HS-27A (cell line): ENCODE results near the gene IMPDH1.

Source experiments
- DNase-seq: peaks from one replicate; pipeline ENCODE4 v3.0.0-alpha.2; 2012; ENCODE audit warnings: low read depth, missing footprints

Gene IMPDH1

DNA sequence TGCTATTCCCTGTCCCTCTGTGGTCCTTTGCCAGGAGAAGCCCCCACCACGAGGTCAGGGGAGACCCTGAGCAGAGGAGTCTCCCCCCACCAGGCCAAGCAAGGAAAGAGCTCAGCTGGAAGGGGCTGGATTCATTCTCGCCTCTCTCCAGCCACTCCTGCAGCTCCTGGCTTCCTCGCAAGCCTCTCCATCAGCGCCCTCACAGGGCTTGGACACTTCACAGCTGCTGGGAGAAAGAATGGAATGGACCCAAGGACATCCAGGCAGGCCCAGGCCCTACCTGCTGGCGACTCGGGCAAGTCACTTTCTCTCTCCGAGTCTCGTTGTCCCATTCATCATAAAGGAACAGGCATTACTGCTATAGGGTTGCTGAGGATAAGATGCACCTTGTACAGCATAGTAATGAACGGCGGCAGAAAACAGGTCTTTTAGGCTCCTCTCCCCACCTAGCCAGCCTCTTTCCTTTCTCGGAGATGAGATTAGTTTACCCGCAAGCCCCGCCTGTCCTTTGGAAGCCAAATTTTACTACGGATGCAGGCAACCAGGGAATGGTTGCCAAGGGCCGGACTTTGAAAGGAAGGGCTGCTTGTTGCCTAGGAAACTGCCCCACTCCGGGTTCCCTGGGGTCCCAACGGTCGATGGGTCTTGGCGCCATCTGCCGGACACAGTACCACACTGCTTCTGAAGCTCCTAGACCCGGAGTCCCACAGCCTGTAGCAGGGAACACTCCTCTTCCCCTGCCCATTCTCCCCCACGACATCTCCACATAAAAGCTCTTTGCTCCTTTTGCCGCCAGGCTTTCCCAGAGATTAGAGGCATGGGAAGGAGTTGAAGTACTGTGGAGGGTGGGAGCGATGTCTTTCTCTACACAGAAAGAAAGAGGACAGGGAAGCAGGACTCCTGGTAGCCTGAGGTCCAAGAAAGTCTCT is 22.3 kb downstream of the IMPDH1 start:
- DNase-seq, result no peak

- DNase-seq, result no peak
Observed at GRCh38 chr7:128385988-128386925, 23.5 kb downstream of the IMPDH1 start.

GRCh38 chr7:128384726-128385125 is 25.1 kb downstream of the IMPDH1 start:
- DNase-seq, result no peak

DNA sequence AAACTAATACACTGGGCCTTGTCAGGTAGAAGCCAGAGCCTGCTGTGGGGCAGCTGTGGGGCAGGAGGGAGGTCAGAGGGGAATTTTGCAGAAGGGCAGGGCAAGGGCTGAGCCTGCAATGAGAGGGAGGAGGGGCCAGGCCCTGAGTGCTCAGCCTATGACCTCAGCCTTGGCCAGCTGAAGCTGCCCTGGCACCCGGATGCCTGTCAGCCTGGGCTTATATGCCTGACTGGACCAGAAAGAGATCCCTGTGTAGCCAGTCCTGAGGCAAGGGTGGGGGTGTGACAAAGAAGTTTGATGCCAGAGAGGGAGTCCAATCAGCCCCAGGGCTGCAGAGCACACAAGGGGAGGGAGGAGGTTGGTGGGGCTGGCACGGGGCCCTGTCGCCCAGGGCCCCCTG is 26.0 kb downstream of the IMPDH1 start:
- no peak for DNase-seq

- DNase-seq, result no peak
Observed at GRCh38 chr7:128381161-128381821, 28.5 kb downstream of the IMPDH1 start.

- no peak for DNase-seq
Observed at GRCh38 chr7:128380483-128381106, 29.2 kb downstream of the IMPDH1 start.

- no peak for DNase-seq
Observed at GRCh38 chr7:128379900-128380479, 29.8 kb downstream of the IMPDH1 start.

GRCh38 chr7:128378637-128379036 is 31.1 kb downstream of the IMPDH1 start:
- no peak for DNase-seq

DNA sequence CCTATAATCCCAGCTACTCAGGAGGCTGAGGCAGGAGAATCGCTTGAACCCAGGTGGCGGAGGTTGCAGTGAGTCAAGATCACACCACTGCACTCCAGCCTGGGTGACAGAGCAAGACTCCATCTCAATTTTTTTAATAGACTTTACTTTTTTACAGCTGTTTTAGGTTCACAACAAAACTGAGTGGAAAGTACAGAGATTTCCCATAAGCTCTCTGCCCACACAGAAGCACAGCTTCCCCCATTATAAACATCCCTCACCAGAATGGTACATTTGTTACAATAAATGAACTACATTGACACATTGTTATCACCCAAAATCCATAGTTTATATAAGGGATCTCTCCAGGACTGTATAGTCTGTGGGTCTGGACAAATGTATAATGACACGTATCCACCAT is 33.7 kb downstream of the IMPDH1 start:
- no peak for DNase-seq

GRCh38 chr7:128374041-128374440 is 35.7 kb downstream of the IMPDH1 start:
- no peak for DNase-seq

DNA sequence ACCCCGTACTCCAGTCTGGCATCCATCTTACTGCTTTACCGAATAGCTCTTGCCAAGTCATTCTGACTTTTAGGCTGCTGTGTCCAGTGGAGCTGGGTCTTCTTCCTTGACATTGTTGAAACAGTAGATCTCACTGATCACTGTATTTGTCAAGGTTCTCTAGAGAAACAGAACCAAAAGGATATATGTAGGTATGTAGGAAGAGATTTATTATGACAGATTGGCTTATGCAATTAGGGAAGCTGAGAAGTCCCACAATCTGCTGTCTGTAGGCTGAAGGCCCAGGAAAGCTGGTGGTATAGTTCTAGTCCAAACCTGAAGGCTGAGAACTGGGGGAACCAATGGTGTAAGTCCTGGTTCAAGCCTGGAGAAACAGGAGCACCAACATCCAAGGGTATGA is 36.2 kb downstream of the IMPDH1 start:
- DNase-seq, result no peak

DNA sequence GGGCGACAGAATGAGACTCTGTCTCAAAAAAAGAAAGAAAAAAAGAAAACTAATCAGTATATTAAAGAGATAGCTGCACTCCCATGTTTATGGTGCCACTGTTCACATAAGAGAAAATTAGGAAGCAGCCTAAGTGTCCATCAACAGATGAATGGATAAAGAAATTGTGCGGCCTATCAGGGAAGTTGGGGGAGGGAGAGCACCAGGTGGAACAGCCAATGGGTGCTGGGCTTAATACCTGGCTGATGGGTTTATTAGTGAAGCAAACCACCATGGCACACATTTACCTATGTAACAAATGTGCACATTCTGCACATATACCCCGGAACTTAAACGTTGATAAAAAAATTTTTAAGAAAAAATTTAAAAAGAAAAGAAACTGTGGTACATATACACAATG is 39.3 kb downstream of the IMPDH1 start:
- no peak for DNase-seq

- DNase-seq, result no peak
Observed at GRCh38 chr7:128366986-128367385, 42.8 kb downstream of the IMPDH1 start.

DNA sequence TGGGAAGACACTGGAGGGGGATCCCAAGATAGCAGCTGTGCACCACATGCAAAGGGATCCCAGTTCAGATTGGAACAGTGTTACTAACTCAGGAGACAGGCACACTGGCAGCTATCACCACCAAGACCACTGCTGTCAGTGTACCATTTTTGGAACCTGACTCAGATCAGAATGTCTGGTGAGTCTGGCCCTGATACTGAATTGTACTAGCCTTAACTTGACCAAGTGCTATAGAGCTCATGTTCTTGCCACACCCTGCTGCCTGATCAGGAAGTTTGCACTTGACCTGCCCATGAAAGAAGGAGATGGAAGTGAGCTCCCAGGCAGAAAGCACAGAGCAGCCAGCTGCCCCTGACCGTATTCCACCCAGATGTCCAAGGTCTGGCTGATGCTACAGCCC is 43.5 kb downstream of the IMPDH1 start:
- no peak for DNase-seq

DNA sequence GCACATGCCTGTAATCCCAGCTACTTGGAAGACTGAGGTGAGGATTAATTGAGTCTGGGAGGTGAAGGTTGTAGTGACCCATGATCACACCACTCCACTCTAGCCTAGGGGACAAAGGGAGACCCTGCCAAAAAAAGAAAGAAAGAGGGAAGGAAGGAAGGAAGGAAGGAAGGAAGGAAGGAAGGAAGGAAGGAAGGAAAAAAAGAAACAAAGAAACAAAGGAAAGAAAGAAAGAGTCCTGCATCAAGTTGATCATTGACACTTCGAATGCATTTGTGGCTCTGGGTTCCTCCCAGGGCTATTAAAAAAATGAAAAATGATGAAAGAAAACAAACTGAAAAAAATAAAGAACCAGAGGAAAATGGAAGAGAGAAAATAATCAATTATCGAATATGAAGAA is 44.4 kb downstream of the IMPDH1 start:
- DNase-seq, result no peak

DNA sequence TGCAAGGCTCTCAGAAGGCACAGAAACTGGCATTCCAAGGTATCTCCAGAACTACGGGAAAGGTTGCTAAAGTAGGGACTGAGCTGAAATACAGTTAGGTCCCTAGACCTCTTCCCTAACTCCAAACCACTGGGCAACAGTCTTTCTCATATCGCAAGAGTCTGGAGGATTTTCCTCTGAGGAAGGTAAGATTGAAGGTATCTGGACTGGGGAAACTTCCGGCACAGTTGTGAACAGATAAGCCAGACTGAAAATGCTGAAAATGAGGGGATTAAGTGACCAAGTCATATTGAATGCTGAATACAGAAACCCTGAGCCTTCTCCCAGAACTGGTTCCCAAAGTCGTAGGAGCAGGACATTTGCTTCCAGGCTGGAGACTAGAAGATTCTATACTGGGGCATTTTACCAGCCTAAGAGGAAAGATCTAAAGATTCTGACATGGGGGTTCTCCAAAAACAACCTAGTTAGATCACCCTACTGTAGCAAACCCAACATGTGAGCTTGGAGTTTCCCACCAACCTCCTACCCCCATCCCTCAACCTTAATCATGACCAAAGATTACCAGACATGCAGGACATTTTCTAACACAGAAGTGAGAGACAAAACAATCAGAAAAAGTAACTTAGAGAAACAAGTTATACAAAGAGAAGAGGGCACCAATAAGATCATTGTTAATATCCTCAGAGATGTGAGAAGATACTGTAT is 45.5 kb downstream of the IMPDH1 start:
- DNase-seq, result no peak

DNA sequence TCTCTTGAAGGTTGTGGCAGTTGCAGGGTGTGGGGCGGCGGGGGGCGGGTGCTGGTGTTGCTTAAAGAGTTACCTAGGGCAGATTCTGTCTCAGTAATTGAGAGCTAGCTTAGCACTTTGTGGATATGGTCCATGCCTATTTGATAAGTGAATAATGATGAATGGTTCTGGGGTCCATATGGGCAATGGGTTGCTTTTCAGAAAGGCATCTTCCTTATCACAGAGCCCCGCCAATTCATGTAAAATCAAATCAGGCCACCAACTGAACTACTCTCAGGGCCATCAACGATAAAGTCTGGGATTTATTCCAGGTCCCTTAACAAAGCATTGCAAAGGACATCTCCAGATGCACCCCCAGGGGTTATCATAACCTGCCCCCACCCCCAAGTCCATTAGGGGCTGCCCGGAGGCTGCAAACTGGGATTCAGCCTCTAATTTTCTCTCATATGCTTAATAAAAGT is 46.5 kb downstream of the IMPDH1 start:
- no peak for DNase-seq

DNA sequence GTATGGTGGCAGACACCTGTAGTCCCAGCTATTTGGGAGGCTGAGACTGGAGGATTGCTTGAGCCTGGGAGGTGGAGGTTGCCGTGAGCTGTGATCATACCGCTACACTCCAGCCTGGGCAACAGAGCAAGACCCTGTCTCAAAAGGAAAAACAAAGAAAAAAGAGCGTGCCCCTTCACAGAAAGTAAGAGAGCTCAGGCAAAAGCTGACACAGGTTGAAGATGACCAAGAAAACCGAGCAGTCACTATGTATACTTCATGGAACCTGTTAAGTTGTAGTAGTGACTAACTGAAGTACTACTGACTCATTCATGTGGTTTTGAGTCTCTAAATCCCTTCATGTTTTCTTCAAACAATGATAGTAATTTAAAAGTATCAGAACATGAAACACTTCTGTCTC is 47.1 kb downstream of the IMPDH1 start:
- no peak for DNase-seq

DNA sequence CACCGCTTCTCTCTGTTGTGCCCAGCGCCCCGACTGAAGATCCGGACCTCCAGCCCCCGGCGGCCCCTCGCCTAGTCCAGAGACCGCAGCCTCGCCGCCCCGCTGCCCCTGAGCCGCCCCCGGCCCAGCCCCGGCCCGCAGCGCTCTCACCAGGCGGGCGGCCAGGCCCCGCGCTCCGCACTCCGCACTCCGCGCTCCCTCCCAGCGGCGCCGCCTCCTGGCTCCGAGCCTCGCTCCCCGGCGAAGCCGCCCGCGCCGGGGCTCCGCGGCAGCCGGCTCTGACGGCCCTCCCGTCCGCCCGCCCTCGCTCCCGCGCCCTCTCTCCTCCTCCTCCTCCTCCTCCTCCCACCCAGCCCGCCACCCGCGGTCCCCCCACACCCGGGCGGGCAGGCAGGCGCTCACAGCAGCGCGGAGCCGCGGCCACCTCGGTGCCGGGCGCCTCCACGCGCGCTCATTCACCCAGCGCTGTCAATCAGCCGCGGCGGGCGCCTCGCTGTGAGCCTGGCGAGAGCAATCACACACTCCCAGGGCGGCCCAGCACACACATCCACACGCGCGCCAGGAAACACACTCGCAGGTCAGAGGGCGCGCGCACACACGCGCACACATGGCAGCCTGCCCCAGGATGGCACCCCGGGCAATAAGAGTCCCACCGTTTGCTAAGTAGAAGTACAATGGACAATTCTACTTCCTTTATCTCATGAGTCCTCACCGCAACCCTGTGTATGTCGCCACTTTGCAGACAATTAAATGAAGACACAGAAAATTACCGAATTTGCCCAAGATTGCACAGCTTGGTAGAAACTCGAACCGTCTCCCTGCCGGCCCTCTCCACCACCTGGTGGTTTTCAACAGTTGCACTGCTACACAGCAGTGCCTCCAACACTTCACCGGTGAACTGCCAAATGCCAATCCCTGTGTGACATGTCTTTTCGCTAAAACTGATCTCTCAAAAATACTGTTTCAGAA is 48.1 kb downstream of the IMPDH1 start, which contains the start of gene PRRT4:
Gene PRRT4, minus strand, starts transcription at position 280 of the 969 bp plus-strand sequence.
- no peak for DNase-seq

DNA sequence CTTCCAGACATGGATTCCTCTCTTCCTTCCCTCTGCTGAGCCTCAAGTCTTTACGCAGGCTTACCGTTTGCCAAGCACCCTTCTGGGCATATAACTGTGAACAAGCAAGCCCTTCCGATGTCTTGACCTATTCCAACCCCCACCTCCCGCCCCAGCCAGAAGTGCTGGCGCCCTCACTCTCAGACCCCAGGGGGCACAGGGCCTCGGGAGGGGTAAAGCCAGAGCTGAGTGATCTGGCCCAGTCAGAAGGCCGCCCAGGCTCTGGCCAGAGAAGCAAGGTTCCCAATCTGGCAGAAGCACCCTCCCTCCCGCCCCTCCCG is 49.5 kb downstream of the IMPDH1 start:
- DNase-seq, result no peak
